Activated B cell treated with CpG ODN at 0.5 μM for 24 hours (primary cell): ENCODE results near the gene NDFIP1. TPM values are rescaled to one million over a fixed set of nuclear protein-coding genes. Genes with fewer than 3 reads are reported as not detected.
A peak's percentile ranks its signal among the peaks of the same experiment; 100 is the strongest.

Source experiments
- ATAC-seq: fragments of 200-7000 bp; cut with Tn5 transposase; one replicate; pipeline ENCODE4 v1.10.0; 2021; ENCODE audit warnings: low read depth, mild to moderate bottlenecking, moderate library complexity
- CTCF ChIA-PET: fragments of 350-600 bp; sonication (Branson Sonifier 250); formaldehyde crosslinking; loops from one replicate; lab custom pipeline; 2021; ENCODE audit warnings: antibody characterized with exemption; lab: Charles Lee
- POLR2A ChIA-PET: fragments of 350-600 bp; sonication (Branson Sonifier 250); formaldehyde crosslinking; loops from one replicate; lab custom pipeline; 2021; ENCODE audit warnings: antibody characterized with exemption; lab: Charles Lee
- DNase-seq: peaks from one replicate; pipeline ENCODE4 v3.0.0; 2022
- H3K27ac Mint-ChIP-seq: one replicate; pipeline ENCODE4 v1.8.0; 2020; ENCODE audit warnings: mixed read lengths
- H3K27me3 Mint-ChIP-seq: one replicate; pipeline ENCODE4 v1.8.0; 2021; ENCODE audit warnings: mixed read lengths
- H3K36me3 Mint-ChIP-seq: one replicate; pipeline ENCODE4 v1.8.0; 2021; ENCODE audit warnings: low read depth, mixed read lengths
- H3K4me1 Mint-ChIP-seq: one replicate; pipeline ENCODE4 v1.8.0; 2021; ENCODE audit warnings: mixed read lengths
- H3K4me3 Mint-ChIP-seq: one replicate; pipeline ENCODE4 v1.8.0; 2020; ENCODE audit warnings: mild to moderate bottlenecking, mixed read lengths
- H3K9me3 Mint-ChIP-seq: one replicate; pipeline ENCODE4 v1.8.0; 2020; ENCODE audit warnings: mixed read lengths
- CTCF ChIP-seq: fragments of 200-600 bp; IDR thresholded peaks from one replicate; pipeline ENCODE4 v1.8.0; 2022; ENCODE audit warnings: antibody characterized with exemption, mild to moderate bottlenecking
- intact Hi-C: fragments of 100-400 bp; cut with micrococcal nuclease; formaldehyde crosslinking; loops from one replicate; pipeline ENCODE4 v1.15.1; 2024
- total RNA-seq: library from RNA; stranded (reverse); gene quantifications from 2 replicates; pipeline ENCODE4 v1.2.3, GENCODE V29; 2022

NDFIP1 gene
- 19.7 and 24.2 TPM in 2 replicates for total RNA-seq

- peak; percentile 84 for DNase-seq
- H3K4me1 Mint-ChIP-seq: peaks cover 31% of the 10 kb centered on the region
- TF ChIP-seq CTCF: no peak
- H3K36me3 Mint-ChIP-seq: peaks cover 3% of the 10 kb centered on the region
- POLR2A ChIA-PET: interaction anchor here (1.0 to 3.0 kb wide), 5 partner anchors 84 to 249 kb away, joined by 3 to 14 read pairs (median 3); partner anchors contain the start of gene RNF14
- CTCF ChIA-PET: interaction anchor here (1.1 to 1.6 kb wide), 4 partner anchors 34 to 604 kb away, joined by 4 to 7 read pairs (median 4); partner anchors contain the start of gene GNPDA1
- H3K27ac Mint-ChIP-seq: peak within 1 kb of the TSS; percentile 83
- H3K9me3 Mint-ChIP-seq: no peaks in the 10 kb centered on the region
- ATAC-seq: peak; percentile 97
- no peaks in the 10 kb centered on the region for H3K27me3 Mint-ChIP-seq
- H3K4me3 Mint-ChIP-seq: peak within 1 kb of the TSS; percentile 84
- intact Hi-C loops: loop anchor here (1.0 to 5.0 kb wide), 6 partner anchors 36 to 471 kb away; partner anchors contain the start of genes HDAC3, RELL2 and RNF14
Observed at GRCh38 chr5:142108432-142109330, at the start of gene NDFIP1. Gene NDFIP1, plus strand, starts transcription at chr5:142108779. Its CDS starts 196 bp downstream, at chr5:142108975.

GRCh38 chr5:142059304-142059940 lies 49.2 kb upstream of the NDFIP1 start:
- intact Hi-C loops: no loop called here
- Mint-ChIP-seq H3K36me3 (no peaks in the 10 kb centered on the region), H3K4me3 (no peak overlapping the region), H3K27ac (no peak overlapping the region), H3K9me3 (no peaks in the 10 kb centered on the region), H3K27me3 (peaks cover 9% of the 10 kb centered on the region), H3K4me1 (peaks cover 5% of the 10 kb centered on the region)
- TF ChIP-seq CTCF: no peak
- ATAC-seq: no peak
- ChIA-PET CTCF (no interaction called here), POLR2A (no interaction called here)
- no peak for DNase-seq

GRCh38 chr5:142063376-142063775 lies 45.2 kb upstream of the NDFIP1 start:
- no peak for TF ChIP-seq CTCF
- DNase-seq: no peak
- Mint-ChIP-seq H3K27me3 (peaks cover 20% of the 10 kb centered on the region), H3K36me3 (no peaks in the 10 kb centered on the region), H3K9me3 (no peaks in the 10 kb centered on the region), H3K27ac (no peak overlapping the region), H3K4me3 (no peak overlapping the region), H3K4me1 (peaks cover 5% of the 10 kb centered on the region)
- no peak for ATAC-seq
- ChIA-PET POLR2A (no interaction called here), CTCF (no interaction called here)
- intact Hi-C loops: no loop called here

GRCh38 chr5:142063878-142064331 lies 44.7 kb upstream of the NDFIP1 start:
- Mint-ChIP-seq H3K9me3 (no peaks in the 10 kb centered on the region), H3K4me1 (peaks cover 5% of the 10 kb centered on the region), H3K36me3 (no peaks in the 10 kb centered on the region), H3K27ac (no peak overlapping the region), H3K4me3 (no peak overlapping the region), H3K27me3 (peaks cover 20% of the 10 kb centered on the region)
- ChIA-PET POLR2A (no interaction called here), CTCF (no interaction called here)
- intact Hi-C loops: no loop called here
- no peak for TF ChIP-seq CTCF
- ATAC-seq (no peak), DNase-seq (no peak)

- DNase-seq: no peak
- Mint-ChIP-seq H3K9me3 (no peaks in the 10 kb centered on the region), H3K4me3 (no peak overlapping the region), H3K36me3 (no peaks in the 10 kb centered on the region), H3K4me1 (peaks cover 5% of the 10 kb centered on the region), H3K27ac (no peak overlapping the region), H3K27me3 (peaks cover 20% of the 10 kb centered on the region)
- intact Hi-C loops: no loop called here
- POLR2A ChIA-PET: no interaction called here
- no peak for TF ChIP-seq CTCF
- ATAC-seq: no peak
- CTCF ChIA-PET: no interaction called here
Observed at GRCh38 chr5:142065273-142065672, 43.3 kb upstream of the NDFIP1 start.
